Embryonic facial prominence (tissue), 1 donor: ENCODE results near the gene OSBPL9.
"Not testable (repeated sequence)": the region's sequence is repeated elsewhere in the genome, so short reads cannot be mapped to it uniquely, and the experiment has no call there.

Experiments used
- DNase-seq: peaks from one replicate; pipeline ENCODE4 v3.0.0-alpha.2; 2016; ENCODE audit errors: extremely low spot score

Gene OSBPL9

DNA sequence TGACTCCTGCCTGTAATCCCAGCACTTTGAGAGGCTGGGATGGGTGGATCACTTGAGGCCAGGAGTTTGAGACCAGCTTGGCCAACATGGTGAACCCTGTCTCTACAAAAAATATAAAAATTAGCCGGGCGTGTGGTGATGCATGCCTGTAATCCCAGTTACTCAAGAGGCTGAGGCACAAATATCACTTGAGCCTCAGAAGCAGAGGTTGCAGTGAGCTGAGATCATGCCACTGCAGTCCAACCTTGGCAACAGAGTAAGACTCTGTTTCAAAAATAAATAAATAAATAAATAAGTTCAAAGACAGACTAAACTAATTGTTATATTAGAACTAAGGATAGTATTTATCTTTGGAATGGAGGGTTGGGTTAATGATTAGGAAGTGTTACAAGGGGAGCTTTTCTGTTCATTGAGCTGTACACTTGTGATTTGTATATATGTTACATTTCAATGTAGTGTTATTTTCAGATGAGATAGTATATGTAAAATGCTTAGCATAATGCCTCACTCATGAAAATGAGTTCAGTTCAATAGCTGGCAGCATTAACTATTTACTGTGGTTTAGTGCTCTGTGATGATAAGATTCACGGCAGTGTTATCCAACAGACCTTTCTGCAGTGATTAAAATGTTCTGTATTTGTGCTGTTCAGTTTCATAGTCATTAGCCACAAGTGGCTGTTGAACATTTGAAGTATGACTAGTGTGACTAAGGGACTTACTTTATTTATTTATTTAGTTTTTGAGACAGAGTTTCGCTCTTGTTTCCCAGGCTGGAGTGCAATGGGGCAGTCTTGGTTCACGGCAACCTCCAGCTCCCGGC lies 47.7 kb downstream of the OSBPL9 start:
- DNase-seq = no peak

DNA sequence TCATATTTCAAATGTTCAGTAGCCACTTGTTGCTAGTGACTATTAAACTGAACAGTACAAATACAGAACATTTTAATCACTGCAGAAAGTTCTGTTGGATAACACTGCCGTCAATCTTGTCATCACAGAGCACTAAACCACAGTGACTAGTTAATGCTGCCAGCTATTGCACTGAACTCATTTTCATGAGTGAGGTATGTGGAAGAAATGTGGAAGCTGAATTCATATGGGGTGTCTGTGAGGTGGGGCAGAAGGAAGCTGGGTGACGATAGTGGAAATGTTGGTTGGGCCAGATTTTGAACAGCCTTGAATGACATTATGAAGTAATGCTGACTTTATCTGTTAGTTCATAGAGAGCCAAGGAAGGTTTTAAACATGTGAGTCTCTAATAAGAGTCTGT lies 49.6 kb downstream of the OSBPL9 start:
- no peak for DNase-seq

DNA sequence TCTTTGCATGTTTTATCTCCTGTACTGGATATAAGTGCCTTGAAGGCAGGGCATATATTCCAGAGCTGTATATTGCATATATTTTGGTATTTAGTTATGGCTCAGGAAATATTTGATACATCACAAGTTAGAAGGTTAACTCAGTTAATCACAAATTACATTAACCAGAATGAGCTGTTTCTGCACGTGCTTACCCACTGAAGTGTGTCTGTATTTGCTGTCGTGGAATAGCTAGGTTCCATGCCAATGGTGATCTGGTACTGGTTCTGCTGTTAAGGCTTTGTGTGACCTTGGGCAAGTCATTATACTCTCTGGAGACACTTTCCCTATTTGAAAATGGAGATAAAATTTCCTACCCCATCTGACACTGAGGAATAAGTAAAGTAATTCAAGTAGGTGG lies 50.7 kb downstream of the OSBPL9 start:
- no peak for DNase-seq

DNA sequence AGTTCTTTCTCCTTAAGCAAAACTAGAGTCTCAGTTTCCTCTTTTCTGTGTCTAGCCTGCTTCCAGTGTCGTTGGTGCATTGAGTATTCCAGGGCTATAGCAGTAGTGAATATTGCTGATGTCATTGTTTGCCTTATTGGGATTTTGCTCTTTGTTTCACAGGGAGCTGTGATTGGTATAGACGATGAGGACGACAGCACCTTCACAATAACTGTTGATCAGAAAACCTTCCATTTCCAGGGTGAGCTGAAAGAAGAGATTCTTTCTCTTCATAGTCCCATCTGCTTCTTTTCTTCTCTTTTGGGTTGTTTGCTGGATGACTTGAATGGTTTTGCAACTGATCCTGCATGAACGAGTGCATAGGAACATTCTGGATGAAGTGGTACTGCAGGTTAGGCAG lies 52.4 kb downstream of the OSBPL9 start:
- no peak for DNase-seq

DNA sequence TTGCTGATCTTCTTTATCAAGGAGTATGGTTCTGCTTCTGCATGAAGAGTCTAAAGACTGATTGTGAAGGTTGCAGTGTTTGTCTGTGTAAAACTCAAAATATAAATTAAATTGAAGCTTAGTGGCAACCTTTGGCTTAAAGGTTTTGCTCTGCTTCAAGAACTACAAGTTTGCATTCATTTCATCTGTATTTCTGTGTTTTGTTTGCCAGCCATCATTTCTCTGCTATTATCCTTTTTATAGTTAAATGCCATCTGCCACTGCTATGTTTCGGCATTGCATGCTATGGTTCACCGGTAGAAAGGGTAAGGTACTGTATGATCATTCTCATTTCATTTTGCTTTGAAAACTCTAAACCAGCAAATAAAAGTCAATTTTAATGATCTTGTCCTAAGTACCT lies 52.9 kb downstream of the OSBPL9 start:
- DNase-seq = no peak

DNA sequence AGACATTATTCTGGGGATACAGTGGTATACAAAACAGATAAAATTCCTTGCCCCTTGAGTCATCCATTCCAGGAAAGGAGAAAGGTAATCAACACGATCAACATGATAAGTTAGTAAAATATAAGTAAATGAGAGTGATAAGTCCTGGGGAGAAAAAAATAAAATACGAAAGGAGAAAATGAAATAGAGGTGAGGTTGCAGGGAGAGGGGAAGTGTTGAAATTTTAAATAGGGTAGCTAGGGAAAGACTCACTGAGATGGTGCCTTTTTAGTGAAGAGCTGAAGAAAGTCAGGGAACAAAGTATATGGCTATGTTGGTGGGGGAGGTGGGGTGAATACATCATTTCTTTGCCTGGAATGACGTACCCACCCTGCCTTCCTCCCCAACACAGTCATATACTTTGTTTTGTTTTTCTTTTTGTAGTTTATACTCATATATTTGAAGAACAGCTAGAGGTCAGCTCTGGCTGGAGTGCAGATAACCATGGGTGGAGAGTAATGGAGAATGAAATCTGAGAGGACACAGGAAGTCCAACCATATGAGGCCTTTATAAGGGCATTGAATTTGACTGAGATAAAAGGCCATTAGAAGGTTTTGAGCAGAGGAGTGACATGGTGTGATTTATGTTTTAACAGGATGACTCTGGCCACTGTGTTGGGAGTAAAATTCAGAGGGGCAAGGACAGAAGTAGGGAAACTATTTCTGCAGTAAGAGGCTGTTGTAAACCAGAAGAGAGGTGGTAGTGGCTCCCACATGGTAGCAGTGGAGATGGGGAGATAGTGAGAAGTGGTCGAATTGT lies 54.8 kb downstream of the OSBPL9 start:
- no peak for DNase-seq

DNA sequence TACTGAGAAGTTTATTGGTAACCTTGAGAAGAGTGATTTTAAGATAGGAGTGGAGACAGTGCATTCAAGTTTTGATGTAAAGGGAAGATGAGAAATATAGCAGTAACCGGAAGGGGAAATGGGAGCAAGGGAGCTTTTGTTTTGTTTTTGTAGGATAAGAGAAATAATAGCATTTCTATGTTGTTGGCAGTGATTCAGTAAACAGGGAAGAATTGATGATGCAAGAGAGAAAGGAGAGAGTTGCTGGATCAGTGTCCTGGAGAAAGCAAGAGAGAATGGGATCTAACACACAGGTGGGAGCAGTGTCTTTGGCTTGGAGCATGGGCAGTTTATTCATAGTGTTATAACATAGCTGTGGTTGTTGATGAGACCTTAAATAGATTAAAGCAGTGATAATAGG lies 56.4 kb downstream of the OSBPL9 start:
- DNase-seq = no peak

DNA sequence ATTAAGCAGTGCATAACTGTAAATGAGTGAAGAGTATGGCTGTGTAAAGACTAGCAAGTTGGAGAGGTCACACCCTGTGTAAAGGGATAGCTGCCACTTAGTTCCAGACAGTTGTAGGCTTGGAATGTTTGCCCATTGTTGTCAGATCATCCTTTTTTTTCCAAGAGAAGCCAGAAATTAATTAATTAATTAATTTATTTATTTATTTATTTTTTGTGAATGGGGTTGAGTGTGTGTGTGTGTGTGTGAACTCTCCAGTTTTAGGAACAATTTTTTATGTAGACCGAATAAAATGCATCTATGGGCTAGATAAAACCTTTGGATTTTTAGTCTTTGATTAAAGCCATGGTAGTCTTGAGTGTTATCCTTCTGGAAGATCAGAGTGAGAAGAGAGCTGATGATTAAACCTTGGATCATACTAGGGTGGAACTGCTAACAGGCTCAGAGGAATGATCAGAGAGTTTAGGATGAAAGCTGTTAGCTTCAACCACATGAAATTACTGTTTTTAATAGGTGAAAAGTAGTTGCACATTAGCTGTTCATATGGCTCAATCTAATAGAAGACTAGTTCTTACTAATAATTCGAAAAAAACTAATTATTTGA lies 58.4 kb downstream of the OSBPL9 start:
- no peak for DNase-seq

DNA sequence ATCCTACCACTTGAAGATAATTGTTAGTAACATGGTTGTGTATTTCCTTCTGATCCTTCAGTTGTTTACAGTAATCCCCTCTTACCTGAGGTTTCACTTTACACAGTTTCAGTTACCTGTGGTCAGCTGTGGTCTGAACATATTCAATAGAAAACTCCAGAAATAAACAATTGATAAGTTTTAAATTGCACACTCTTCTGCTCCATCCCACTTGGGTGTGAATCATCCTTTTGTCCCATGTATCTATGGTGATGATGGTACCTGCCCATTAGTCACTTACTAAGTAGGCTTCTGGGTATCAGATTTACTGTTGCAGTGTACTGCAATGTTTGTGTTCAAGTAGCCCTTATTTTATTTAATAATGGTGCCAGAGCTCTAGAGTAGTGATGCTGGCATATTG lies 62.5 kb downstream of the OSBPL9 start:
- DNase-seq = no peak

DNA sequence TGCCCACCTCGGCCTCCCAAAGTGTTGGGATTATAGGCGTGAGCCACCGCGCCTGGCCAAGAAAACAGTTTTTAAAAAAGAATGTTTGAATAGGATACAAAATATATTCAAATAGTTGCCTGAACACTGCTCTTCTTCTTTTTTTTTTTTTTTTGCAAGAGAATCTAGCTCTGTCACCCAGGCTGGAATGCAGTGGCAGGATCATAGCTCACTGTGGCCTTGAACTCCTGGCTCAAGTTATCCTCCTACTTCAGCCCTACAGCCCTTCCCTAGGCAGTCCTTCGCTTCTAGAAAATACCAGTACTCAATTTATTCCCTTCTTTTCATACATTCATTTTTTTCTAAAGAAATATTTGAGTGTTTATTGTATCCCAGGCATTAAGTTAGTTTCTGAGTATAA lies 67.9 kb downstream of the OSBPL9 start:
- no peak for DNase-seq

DNA sequence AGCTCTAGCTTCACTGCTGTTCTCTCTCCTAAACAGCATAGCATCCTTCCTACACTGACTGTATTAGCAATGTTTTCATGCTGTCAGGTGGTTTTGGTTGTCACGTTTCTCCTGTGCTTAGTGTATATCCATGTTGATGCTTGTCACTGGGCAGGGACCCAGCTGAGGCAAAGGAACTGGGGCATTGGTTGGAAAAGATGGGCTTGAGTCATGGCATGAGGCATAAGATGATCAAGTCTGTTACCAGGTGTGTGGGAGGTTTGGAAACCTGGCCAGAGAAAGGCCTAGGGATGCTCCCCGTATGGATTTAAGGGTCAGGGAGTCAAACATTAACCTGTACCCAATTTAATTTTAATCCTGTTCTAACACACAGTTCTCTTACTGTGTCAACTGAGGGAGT lies 69.6 kb downstream of the OSBPL9 start:
- no peak for DNase-seq

DNA sequence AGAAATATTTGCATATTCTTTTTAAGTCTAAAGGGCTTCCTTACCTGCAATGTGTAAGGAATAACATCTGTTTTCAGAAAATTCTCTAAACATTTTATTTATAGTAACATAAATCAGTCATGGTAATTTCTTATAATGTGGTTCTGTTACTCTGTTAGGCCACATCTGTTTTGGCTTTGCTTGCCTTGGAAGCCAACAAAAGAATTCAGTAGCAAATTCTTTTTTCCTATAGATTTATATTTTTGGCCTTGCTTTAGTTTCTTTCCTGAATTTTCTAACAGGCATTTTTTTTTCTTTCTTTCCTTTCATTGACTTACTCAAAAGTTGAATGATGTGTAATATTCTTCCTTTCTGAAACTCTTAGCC lies 72.2 kb downstream of the OSBPL9 start:
- peak; percentile 20 for DNase-seq

DNA sequence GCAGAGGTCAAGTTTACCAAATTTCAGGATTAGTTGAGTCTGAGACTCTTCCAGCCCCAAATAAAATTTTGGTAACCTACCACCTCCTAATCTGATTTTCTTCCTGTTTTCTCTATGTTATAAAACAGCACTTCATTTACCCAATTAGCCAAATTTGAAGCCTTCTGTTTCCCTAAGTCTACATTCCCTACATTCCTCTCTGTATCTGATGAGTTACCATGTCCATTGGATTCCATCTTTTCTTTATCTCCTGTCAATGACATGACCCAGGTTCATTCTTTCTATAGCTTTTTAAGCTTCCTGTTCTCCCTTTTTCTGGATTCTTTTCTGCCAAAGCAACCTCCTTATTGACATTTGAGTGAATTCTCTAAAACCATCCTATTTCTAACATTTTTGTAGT lies 72.8 kb downstream of the OSBPL9 start:
- DNase-seq = no peak

DNA sequence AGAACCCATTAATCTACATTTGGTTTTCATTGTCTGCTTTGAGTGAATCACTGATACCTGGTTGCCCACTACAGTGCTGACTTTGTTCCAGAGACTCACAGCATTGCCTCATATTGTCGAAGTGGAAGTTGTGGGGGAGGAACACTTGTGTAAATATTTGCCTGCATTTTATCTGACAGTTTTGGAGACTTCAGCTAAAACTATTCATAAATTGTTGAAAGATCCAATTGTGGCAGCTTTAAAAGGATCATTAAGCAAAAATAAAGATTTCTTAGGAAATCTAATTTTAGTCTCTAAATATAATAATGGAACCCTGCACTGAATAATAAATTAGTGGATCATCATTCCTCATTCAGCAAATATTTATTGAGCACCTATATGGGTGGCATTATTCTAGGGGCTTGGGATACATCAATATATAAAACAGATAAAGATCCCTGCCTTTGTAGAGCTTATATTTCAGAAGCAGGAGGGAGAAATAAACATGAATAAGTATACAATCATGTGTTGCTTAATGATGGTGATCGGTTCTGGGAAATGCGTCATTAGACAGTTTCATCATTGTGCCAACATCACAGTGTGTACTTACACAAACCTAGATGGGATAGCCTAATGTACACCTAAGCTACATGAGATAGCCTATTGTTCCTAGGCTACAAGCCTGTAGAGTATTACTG lies 73.5 kb downstream of the OSBPL9 start:
- DNase-seq = no peak

DNA sequence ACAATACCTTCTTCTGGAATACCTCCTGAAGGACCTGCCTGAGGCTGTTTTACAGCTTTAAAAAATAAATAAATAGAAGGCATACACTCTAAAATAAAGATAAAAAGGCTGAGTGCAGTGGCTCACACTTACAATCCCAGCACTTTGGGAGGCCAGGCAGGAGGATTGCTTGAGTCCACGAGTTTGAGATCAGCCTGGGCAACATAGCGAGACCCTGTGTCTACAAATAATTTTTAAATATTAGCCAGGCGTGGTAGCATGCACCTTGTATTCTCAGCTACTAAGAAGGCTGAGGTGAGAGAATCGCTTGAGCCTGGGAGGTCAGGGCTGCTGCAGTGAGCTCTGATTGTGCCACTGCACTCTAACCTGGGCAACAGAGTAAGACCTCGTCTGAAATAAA lies 75.0 kb downstream of the OSBPL9 start:
- DNase-seq = no peak

DNA sequence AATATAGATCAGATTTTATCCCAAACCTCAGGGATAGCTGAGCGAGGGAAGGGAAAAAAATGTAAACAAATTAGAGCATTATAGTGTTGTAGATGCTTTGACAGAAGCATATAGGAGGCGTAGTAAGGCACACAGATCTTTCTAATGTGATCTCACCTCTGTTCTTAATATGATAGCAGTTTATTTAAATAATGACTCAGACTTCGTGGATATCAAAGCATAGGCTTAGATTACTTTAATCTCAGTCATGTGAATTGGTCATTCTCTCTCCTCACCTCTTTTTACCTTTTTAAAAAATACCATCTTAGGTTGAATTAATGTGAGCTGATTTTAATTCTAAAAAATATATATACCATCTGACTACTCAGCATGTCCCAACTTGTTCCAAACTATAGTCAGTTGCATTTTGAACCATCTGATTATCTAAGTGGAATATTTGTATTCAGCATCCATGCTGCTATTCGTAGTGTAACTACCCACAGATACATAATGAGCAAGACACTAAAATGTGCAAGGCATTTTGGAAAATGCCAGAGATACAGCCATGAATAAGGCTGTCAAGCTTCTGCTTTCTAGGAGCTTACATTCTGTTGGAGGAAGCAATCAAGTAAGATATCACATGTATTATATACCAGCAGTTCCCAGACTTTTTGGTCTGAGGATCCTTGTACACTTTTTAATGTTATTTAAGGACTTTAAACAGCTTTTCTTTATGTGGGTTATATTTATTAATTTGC lies 76.7 kb downstream of the OSBPL9 start:
- DNase-seq = no peak

DNA sequence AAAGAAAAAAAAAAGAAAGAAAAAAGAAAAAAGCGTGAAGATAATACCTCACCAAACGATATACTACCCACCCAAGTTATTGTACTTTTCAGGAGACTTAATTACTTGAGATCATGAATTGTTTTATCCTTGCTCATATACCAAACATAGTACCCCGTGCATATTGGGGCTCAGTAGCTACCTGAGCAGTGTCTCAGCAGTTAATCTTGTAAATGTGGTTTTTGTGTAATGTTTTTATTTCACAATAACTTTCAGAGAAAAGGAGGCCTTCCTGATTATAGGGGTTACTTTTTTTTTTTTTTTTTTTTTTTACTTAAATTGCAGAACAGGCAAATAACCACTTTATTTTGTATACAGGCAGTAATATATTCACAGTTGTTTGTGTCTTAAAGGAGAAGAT lies 80.3 kb downstream of the OSBPL9 start:
- no peak for DNase-seq

DNA sequence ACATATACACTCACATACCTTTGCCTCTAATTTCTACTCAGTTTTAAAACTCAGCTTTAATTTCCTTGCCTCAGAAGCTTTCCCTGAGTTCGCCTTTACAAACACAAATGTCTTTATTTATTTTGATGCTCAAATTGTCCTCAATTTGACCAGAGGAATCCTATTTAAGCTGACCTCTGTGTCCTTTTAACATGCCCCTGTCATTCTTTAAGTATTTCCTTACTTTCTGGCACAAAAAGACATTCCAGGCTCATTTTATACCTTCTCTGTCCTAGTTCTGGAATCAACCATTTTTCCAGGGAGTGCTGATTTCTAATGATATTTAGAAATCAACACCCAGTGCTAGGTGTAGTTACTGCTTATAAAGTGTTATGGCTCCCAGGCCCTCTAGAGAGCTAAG lies 82.5 kb downstream of the OSBPL9 start:
- DNase-seq = no peak

DNA sequence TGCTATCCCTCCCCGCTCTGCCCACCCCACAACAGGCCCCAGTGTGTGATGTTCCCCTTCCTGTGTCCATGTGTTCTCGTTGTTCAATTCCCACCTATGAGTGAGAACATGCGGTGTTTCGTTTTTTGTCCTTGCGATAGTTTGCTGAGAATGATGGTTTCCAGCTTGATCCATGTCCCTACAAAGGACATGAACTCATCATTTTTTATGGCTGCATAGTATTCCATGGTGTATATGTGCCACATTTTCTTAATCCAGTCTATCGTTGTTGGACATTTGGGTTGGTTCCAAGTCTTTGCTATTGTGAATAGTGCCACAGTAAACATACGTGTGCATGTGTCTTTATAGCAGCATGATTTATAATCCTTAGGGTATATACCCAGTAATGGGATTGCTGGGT lies 84.9 kb downstream of the OSBPL9 start:
- DNase-seq = not testable (repeated sequence)

DNA sequence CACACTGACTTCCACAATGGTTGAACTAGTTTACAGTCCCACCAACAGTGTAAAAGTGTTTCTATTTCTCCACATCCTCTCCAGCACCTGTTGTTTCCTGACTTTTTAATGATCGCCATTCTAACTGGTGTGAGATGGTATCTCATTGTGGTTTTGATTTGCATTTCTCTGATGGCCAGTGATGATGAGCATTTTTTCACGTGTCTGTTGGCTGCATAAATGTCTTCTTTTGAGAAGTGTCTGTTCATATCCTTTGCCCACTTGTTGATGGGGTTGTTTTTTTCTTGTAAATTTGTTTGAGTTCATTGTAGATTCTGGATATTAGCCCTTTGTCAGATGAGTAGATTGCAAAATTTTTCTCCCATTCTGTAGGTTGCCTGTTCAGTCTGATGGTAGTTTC lies 85.3 kb downstream of the OSBPL9 start:
- not testable (repeated sequence) for DNase-seq

DNA sequence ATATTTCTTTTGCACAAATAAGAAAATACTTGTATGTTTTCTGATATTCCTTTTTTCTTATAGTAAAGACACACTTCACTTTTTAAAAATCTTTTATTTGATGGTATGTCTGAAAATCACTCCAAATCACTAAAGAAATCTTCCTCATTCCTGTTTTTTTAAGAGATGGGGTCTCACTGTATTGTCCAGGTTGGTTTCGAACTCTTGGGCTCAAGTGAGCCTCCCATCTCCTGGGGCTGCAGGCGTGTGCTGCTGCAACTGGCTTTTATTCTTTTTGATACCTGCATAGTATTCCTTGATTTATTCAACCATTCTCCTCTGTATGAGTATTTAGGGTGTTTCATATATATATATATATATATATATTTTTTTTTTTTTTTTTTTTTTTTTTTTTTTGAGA lies 88.1 kb downstream of the OSBPL9 start:
- DNase-seq = no peak
